Calu3 (cell line): ENCODE measurements around the gene ANKRD37. TPM values are rescaled to one million over a fixed set of nuclear protein-coding genes. Genes with fewer than 3 reads are reported as not detected.
A peak's percentile ranks its signal among the peaks of the same experiment; 100 is the strongest.

Source experiments
- BruUV-seq: library from RNA; stranded (reverse); fragments of 400-500 nt; replicated peaks from 2 replicates; lab custom pipeline; 2021; lab: Mats Ljungman, UMichigan
- CTCF ChIA-PET: fragments of 300-600 bp; sonication (Branson Sonifier 250); formaldehyde crosslinking; loops from one replicate; lab custom pipeline; 2022; ENCODE audit warnings: antibody characterized with exemption; lab: Charles Lee
- DNase-seq: peaks from one replicate; pipeline ENCODE4 v3.0.0; 2022
- H3K27ac Mint-ChIP-seq: one replicate; pipeline ENCODE4 v1.8.0; 2022; ENCODE audit warnings: mixed read lengths; ENCODE audit not compliant: unreplicated experiment
- H3K27me3 Mint-ChIP-seq: one replicate; pipeline ENCODE4 v1.8.0; 2022; ENCODE audit warnings: mixed read lengths; ENCODE audit not compliant: unreplicated experiment
- H3K36me3 Mint-ChIP-seq: one replicate; pipeline ENCODE4 v1.8.0; 2022; ENCODE audit warnings: mild to moderate bottlenecking, moderate library complexity, mixed read lengths; ENCODE audit not compliant: insufficient read depth, unreplicated experiment
- H3K4me1 Mint-ChIP-seq: one replicate; pipeline ENCODE4 v1.8.0; 2022; ENCODE audit warnings: mild to moderate bottlenecking, low read depth, mixed read lengths; ENCODE audit not compliant: unreplicated experiment
- H3K4me3 Mint-ChIP-seq: one replicate; pipeline ENCODE4 v1.8.0; 2022; ENCODE audit warnings: mild to moderate bottlenecking, low read depth, moderate library complexity, mixed read lengths; ENCODE audit not compliant: unreplicated experiment
- H3K9me3 Mint-ChIP-seq: one replicate; pipeline ENCODE4 v1.8.0; 2022; ENCODE audit warnings: low read depth, mixed read lengths; ENCODE audit not compliant: unreplicated experiment
- intact Hi-C: fragments of 100-400 bp; cut with micrococcal nuclease; formaldehyde crosslinking; loops from one replicate; pipeline ENCODE4 v1.10.0; 2022; ENCODE audit not compliant: unreplicated experiment
- total RNA-seq: library from RNA; stranded (reverse); gene quantifications from 2 replicates; pipeline ENCODE4 v1.2.3, GENCODE V29; 2022
- TF ChIP-seq, protein P1 (sequence below): fragments of 200-600 bp; IDR thresholded peaks from one replicate; pipeline ENCODE4 v1.8.0; 2022; ENCODE audit warnings: antibody characterized with exemption; ENCODE audit not compliant: unreplicated experiment

The ANKRD37 gene
- total RNA-seq, 1 experiment from 2014 or later: 4.4 TPM

DNA sequence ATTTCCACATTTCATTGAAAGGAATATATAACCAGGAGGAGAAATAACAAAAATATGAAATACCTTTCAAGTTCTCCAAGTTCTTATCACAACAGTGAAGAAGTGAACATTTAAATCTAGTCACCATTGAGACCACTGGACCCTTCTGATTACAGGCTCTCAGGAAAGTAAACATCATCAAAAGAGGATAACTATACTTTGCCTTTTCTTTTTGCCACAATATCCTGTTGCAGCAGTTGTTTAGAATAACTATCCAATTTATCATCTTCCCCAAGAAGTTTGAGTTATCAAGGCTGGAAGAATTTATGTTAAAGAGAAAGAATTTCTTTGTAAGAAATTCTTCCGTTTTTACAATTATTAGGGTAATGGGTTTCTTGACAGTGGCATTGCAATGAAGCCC lies 4.5 kb upstream of the ANKRD37 start:
- no TSS peak for BruUV-seq
- Mint-ChIP-seq H3K4me1 (peaks cover 8% of the 10 kb centered on the region), H3K4me3 (no peak overlapping the region), H3K27ac (no peak overlapping the region), H3K27me3 (no peaks in the 10 kb centered on the region), H3K9me3 (no peaks in the 10 kb centered on the region), H3K36me3 (peaks cover 18% of the 10 kb centered on the region)
- TF ChIP-seq, protein P1, sequence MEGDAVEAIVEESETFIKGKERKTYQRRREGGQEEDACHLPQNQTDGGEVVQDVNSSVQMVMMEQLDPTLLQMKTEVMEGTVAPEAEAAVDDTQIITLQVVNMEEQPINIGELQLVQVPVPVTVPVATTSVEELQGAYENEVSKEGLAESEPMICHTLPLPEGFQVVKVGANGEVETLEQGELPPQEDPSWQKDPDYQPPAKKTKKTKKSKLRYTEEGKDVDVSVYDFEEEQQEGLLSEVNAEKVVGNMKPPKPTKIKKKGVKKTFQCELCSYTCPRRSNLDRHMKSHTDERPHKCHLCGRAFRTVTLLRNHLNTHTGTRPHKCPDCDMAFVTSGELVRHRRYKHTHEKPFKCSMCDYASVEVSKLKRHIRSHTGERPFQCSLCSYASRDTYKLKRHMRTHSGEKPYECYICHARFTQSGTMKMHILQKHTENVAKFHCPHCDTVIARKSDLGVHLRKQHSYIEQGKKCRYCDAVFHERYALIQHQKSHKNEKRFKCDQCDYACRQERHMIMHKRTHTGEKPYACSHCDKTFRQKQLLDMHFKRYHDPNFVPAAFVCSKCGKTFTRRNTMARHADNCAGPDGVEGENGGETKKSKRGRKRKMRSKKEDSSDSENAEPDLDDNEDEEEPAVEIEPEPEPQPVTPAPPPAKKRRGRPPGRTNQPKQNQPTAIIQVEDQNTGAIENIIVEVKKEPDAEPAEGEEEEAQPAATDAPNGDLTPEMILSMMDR: no peak
- CTCF ChIA-PET: no interaction called here
- intact Hi-C loops: no loop called here
- no peak for DNase-seq

DNA sequence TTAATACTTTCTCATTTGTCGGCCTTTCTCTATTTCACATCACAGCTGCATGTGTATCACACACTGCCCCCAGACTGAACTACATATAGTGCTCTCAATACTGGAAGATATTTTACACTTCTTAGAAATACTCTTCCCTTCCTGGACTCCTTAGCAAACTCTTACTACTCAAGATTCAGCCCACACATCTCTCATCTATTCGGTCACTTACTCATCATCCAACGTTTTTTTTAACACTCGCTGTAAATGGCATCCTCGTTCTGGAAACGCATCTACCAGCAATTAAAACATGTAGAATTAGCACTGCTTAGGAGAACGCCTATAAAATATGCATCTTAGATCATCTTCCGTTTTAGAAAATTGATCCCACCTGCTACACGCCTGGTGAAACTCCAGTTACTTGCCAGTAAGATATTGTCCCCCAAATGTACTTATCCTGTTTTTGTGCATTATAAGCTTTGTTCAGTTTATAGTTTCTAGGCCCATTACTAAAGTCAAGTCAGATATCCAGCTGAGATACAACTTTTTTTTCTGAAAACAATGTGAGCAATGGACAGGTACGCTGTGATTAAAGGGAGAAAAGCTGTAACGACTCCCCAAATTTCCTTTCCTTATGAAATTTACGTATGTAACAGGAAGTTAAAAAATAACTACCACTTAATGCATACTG lies 1.9 kb upstream of the ANKRD37 start:
- H3K9me3 Mint-ChIP-seq: no peaks in the 10 kb centered on the region
- no peak overlapping the region for H3K27ac Mint-ChIP-seq
- BruUV-seq: no TSS peak
- TF ChIP-seq, protein P1: no peak
- H3K36me3 Mint-ChIP-seq: peaks cover 20% of the 10 kb centered on the region
- CTCF ChIA-PET: no interaction called here
- peak overlapping the region; percentile 72 for H3K4me3 Mint-ChIP-seq
- DNase-seq: no peak
- intact Hi-C loops: loop anchor here (5.0 kb wide), 1 partner anchor 192 kb away; the partner anchor contains the start of gene CFAP97
- no peaks in the 10 kb centered on the region for H3K27me3 Mint-ChIP-seq
- H3K4me1 Mint-ChIP-seq: peaks cover 8% of the 10 kb centered on the region

DNA sequence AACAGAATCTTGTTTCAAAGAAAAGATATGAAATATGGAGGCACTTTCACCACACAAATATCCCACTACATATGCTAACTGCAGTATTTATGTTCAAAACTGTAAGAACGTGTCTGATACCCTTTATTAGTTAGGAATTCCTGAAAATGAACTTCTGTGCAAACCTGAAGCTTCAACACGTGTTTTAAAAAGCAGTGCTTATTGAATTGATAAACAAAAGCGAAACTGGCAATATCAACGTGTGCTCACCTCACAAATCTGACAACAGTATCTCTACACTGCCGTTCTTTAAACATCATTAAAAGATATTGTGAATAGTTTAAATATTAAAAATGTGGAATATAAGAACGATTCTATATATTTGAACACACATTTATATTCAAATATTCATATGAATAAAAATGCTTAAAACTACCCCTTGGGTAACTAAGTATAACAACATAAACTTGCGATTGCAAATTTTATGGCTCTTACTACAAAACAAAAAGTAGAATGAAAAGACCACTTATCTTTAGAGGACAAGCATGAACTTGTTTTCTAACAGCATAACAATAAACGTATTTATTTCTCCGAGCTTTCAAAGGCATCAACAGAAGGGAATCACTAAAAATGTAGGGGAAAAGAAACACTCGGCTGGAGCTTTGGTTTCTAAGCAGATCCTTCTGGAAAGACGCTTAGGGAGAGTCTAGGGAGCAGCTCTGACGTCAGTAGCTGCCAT lies 1.2 kb upstream of the ANKRD37 start, which contains the start of gene LRP2BP:
TSS of gene LRP2BP (minus strand) at position 687 of the 718 bp plus-strand sequence. CDS start 17,738 bp downstream, outside the sequence.
- Mint-ChIP-seq H3K4me1 (peaks cover 8% of the 10 kb centered on the region), H3K9me3 (no peaks in the 10 kb centered on the region), H3K4me3 (peak within 1 kb of the TSS; percentile 72), H3K27me3 (no peaks in the 10 kb centered on the region), H3K36me3 (peaks cover 20% of the 10 kb centered on the region), H3K27ac (peak within 1 kb of the TSS; percentile 93)
- intact Hi-C loops: loop anchor here (5.0 kb wide), 1 partner anchor 193 kb away; the partner anchor contains the start of gene CFAP97
- DNase-seq: no peak
- TF ChIP-seq, protein P1: no peak
- CTCF ChIA-PET: no interaction called here
- BruUV-seq: TSS peak; percentile 72

DNA sequence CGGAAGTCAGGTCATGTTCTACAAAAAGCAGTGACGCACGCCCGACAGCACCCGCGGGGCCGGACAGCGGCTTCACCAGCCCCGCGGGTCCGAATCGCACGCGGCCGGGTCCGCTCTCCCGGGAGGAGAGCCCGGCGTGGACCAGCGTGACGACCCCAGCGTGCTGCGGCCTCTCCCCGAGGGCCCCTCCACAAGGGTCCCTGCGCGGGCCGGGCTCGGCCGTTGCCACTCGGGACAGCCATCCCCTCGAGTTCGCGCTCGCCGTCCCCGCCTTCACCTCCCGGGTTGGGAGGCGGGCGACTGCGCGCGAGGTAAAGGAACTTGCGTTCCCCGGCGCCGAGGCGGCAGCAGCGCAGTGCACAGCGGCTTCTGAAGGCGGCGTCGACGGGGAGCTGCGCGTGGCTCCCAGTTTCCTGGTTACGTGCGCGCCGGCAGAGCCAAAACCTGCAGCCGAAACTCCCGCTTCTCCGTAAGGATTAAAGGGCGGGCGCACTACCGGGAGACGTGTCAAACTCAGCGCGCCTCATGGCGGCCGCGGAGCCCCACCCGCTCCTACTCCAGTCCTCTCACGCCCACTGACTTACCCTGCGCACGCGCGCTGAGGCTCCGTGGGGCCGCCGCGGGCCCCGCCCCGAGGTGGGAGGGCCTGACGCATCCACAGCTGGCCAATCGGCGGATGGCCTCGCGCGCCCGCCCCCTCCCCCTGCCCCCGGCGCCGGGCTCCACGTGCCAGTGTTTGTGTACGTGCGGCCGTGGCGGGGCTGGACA lies 501 bp upstream of the ANKRD37 start:
- CTCF ChIA-PET: interaction anchor here (0.5 to 1.6 kb wide), 2 partner anchors 169 to 311 kb away, joined by 3 read pairs; no protein-coding TSS in a partner anchor
- peak; percentile 95 for DNase-seq
- H3K27me3 Mint-ChIP-seq: no peaks in the 10 kb centered on the region
- H3K27ac Mint-ChIP-seq: peak overlapping the region; percentile 93
- peaks cover 8% of the 10 kb centered on the region for H3K4me1 Mint-ChIP-seq
- H3K4me3 Mint-ChIP-seq: peak overlapping the region; percentile 72
- H3K36me3 Mint-ChIP-seq: peaks cover 23% of the 10 kb centered on the region
- intact Hi-C loops: loop anchor here (5.0 kb wide), 1 partner anchor 194 kb away; the partner anchor contains the start of gene CFAP97
- no TSS peak for BruUV-seq
- H3K9me3 Mint-ChIP-seq: no peaks in the 10 kb centered on the region
- TF ChIP-seq, protein P1: no peak
